ENCODE results near the gene CFAP70.

CFAP70 gene

DNA sequence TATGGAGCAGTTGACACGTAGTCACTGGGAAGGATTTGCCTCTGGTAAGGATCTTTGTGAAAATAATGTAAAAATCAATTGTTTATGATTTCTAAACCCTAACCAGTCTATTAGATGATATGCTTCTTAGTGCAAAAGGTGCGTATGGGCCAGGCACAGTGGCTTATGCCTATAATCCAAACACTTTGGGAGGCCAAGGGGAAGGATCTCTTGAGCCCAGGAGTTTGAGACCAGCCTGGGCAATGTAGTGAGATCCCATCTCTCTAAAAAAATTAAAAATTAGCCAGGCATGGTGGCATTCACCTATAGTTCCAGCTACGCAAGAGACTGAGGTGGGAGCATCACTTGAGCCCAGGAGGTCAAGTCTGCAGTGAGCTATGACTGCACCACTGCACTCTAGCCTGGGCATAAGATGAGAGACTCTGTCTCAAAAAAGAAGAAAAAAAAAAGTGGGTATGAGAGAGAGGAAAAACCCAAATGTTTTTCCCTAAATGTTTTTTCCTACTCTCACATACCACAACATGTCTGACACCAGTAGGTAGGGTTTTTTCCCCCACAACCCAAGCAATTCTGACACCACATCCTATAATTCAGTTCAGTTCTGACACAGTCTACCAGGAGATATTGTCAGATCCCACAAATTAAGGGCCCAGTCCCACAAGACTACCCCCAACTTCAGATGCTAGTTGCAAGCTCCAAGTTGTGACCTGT is 148.1 kb downstream of the CFAP70 start:
- DNase-seq = no peak

DNA sequence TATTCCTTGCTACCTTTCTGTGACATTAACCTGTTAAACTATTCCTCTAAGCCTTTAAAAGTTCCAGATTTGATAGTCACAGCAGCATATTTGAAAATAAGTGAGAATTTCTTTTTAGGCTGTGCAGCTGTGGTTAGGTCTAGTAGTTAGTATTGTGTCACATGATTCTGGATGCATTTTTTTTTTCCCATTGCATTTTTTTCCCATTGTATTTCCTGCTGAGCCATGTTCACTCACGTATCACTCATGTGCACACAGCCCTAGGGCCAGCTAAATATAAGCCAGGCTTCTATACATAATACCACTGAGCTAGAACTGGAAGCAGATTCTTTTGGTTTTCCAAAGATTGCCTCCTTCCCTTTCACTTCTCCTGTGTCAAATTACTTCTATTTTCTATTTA is 149.0 kb downstream of the CFAP70 start:
- DNase-seq = no peak

DNA sequence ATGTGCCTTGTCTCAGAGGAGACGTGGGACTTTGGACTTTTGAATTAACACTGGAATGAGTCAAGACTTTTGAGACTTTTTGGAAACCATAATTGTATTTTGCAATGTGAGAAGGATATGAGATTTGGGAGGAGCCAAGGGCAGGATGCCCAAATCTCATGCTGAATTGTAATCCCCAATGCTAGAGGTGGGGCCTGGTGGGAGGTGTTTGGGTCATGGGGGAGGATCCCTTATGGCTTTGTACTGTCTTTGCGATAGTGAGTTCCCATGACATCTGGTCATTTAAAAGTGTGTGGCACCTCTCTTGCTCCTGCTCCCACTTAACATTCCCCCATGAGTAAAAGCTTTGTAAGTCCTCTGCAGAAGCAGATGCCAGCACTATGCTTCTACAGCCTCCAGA is 150.8 kb downstream of the CFAP70 start:
- DNase-seq = no peak

DNA sequence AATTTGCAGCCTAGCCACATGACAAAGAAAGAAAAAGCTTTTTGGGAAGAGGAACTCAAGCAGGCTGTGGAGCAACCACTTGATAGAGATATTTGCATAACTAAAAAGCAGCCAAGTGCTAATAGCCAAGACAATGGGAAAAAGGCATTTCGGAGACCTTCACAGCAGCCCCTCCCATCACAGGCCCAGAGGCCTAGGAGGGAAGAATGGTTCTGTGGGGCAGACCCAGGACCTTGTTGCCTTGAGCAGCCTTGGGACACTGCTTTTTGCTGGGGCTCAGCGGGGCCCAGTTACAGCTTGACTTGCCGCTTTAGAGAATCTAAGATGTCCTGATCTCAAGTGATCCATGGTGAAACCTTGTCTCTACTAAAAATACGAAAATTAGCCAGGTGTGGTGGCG is 152.3 kb downstream of the CFAP70 start:
- DNase-seq = no peak

DNA sequence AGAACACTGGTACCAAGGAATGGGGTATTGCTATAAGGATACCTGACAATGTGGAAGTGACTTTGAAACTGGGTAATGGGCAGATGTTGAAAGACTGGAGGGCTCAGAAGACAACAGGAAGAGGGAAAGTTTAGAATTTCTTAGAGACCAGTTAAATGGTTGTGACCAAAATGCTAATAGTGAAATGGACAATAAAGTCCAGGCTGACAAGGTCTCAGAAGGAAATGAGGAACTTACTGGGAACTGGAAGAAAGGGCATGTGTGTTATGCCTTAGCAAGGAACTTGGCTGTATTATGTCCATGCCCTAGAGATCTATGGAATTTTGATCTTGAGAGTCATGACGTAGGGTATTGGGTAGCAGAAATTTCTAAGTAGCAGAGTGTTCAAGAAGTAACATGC is 152.8 kb downstream of the CFAP70 start:
- DNase-seq = no peak

DNA sequence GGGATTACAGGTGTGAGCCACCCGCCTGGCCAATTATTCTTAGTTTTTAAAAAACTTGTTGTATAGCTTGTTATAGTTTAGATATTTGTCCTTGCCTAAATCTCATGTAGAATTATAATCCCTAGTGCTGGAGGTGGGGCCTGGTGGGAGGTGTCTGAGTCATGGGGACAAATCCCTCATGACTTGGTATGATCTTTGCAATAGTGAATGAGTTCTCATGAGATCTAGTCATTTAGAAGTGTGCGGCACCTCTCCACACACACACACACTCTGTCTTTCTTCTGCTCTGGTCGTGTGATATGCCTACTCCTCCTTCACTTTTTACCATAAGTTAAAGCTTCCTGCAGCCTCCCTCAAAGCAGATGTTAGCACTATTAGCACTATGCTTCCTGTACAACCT is 153.6 kb downstream of the CFAP70 start:
- DNase-seq = no peak
